HG03432 (cell line): Measurements from ENCODE around the gene BCLAF3.
A peak's percentile ranks its signal among the peaks of the same experiment; 100 is the strongest.

Source experiments
- ATAC-seq: cut with Tn5 transposase; IDR thresholded peaks from one replicate; pipeline ENCODE4 v1.9.1; 2021; ENCODE audit warnings: mild to moderate bottlenecking, moderate library complexity; ENCODE audit not compliant: unreplicated experiment

The BCLAF3 gene

GRCh38 chrX:19990556-19991349, at the start of gene BCLAF3:
TSS of gene BCLAF3 (minus strand) at chrX:19991061. CDS start at chrX:19970264, 20,797 bp downstream.
- peak; percentile 97 for ATAC-seq

- no peak for ATAC-seq
Observed at GRCh38 chrX:20038966-20039365, 48.1 kb upstream of the BCLAF3 start.

- ATAC-seq = no peak
Observed at GRCh38 chrX:20037186-20037585, 46.3 kb upstream of the BCLAF3 start.

- ATAC-seq = no peak
Observed at GRCh38 chrX:20032201-20032600, 41.3 kb upstream of the BCLAF3 start.

GRCh38 chrX:20029728-20030127, 38.9 kb upstream of the BCLAF3 start:
- no peak for ATAC-seq

GRCh38 chrX:20028588-20028987, 37.7 kb upstream of the BCLAF3 start:
- ATAC-seq = no peak

GRCh38 chrX:20026278-20026677, 35.4 kb upstream of the BCLAF3 start:
- no peak for ATAC-seq

- ATAC-seq = no peak
Observed at GRCh38 chrX:20019672-20020365, 29.0 kb upstream of the BCLAF3 start.

GRCh38 chrX:20016616-20016945, 25.7 kb upstream of the BCLAF3 start:
- no peak for ATAC-seq

- no peak for ATAC-seq
Observed at GRCh38 chrX:20015945-20016615, 25.2 kb upstream of the BCLAF3 start.

GRCh38 chrX:20015422-20015821, 24.6 kb upstream of the BCLAF3 start:
- ATAC-seq = no peak

- no peak for ATAC-seq
Observed at GRCh38 chrX:20011608-20012007, 20.7 kb upstream of the BCLAF3 start.

GRCh38 chrX:20007962-20008622, 17.2 kb upstream of the BCLAF3 start:
- no peak for ATAC-seq

- no peak for ATAC-seq
Observed at GRCh38 chrX:20005883-20006282, 15.0 kb upstream of the BCLAF3 start.

- no peak for ATAC-seq
Observed at GRCh38 chrX:20001588-20001987, 10.7 kb upstream of the BCLAF3 start.

- no peak for ATAC-seq
Observed at GRCh38 chrX:19991350-19991718, 473 bp upstream of the BCLAF3 start.

- peak; percentile 23 for ATAC-seq
Observed at GRCh38 chrX:19990151-19990555, 708 bp downstream of the BCLAF3 start.

- no peak for ATAC-seq
Observed at GRCh38 chrX:19987856-19988255, 3.0 kb downstream of the BCLAF3 start.

- no peak for ATAC-seq
Observed at GRCh38 chrX:19986531-19986930, 4.3 kb downstream of the BCLAF3 start.

GRCh38 chrX:19981947-19982346, 8.9 kb downstream of the BCLAF3 start:
- no peak for ATAC-seq

- no peak for ATAC-seq
Observed at GRCh38 chrX:19975845-19976244, 15.0 kb downstream of the BCLAF3 start.
